HEK293 (cell line): ENCODE measurements around the gene APOLD1.

ENCODE experiments used
- CTCF ChIP-seq: fragments of 450-650 bp; formaldehyde crosslinking; IDR thresholded peaks from 2 replicates; pipeline ENCODE4 v1.5.1; 2016; ENCODE audit warnings: missing biosample characterization, missing genetic modification characterization
- ZNF202 ChIP-seq: fragments of 450-650 bp; formaldehyde crosslinking; IDR thresholded peaks from 2 replicates; pipeline ENCODE4 v1.5.1; 2016; ENCODE audit warnings: missing biosample characterization, missing genetic modification characterization, borderline replicate concordance
- ZNF211 ChIP-seq: fragments of 450-650 bp; formaldehyde crosslinking; IDR thresholded peaks from 2 replicates; pipeline ENCODE4 v1.5.1; 2016; ENCODE audit warnings: low read depth, missing biosample characterization, missing genetic modification characterization
- ZNF624 ChIP-seq: fragments of 450-650 bp; formaldehyde crosslinking; IDR thresholded peaks from 2 replicates; pipeline ENCODE4 v1.5.1; 2017; ENCODE audit warnings: missing biosample characterization, missing genetic modification characterization
- ZNF639 ChIP-seq: fragments of 450-650 bp; formaldehyde crosslinking; IDR thresholded peaks from 2 replicates; pipeline ENCODE4 v1.5.1; 2016; ENCODE audit warnings: missing biosample characterization, missing genetic modification characterization
- ZNF777 ChIP-seq: fragments of 450-650 bp; formaldehyde crosslinking; IDR thresholded peaks from 2 replicates; pipeline ENCODE4 v1.5.1; 2017; ENCODE audit warnings: missing biosample characterization, missing genetic modification characterization, borderline replicate concordance

GRCh38 chr12:12810553-12811021 lies 25.1 kb downstream of the APOLD1 start:
- TF ChIP-seq ZNF639 (no peak), ZNF777 (tag by site-specific recombination) (no peak), CTCF (tag by site-specific recombination) (no peak), ZNF624 (no peak), ZNF211 (tag by site-specific recombination) (no peak), ZNF202 (tag by site-specific recombination) (no peak)
